ENCODE measurements around the gene F2. TPM values are rescaled to one million over a fixed set of nuclear protein-coding genes. Genes with fewer than 3 reads are reported as not detected.
A peak's percentile ranks its signal among the peaks of the same experiment; 100 is the strongest.

The F2 gene
- total and polyA plus RNA-seq, 2 of the 13 experiments (the other 11 are each of a cell fraction or from before 2014, with no cell fraction given) = 330 to 801 TPM

DNA sequence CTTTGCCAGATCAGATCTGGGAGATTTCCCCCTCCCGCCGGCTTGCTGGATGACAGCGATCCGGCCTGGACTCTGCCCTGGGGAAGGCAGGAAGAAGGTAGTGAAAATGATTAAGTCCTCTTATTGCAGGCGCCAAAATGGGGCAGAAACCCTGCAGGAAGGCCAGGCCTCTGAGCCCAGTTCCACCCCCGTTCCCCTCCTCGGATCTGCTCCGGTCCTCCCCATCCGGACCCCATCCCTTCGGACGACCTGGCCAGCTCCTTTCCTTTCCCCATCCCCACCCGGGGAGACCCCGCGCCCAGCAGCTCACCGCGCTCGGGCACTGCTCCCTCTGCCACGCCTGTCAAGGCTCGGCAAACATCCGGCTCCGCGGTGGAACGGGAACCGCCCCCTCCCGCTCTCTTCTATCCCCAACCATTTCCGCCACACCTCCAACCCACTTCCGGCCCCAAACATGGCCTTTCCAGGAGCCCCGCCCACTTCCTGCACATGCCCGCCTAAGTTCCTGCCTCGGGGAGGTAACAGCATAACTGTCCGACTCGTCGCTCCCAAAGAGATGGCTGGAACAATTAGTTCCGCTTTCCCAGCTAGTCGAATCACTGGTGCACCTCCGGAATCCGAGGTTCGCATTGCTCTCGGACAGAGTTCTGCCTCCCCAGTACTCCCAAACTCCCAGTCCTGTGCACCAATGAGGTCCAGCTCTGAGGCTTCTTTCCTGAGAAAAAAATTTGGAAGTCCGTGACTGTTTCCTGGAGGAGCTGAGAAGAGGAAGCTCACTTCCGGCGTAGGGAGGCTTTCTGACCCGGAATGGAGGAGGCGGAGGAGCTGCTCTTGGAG is 18.6 kb upstream of the F2 start, which contains the start of the genes ARHGAP1 and ZNF408 (continued):
- TF ChIP-seq ETV5 (CRISPR knock-in tag; IDR thresholded peaks at IDR 0.05; ENCODE audit: borderline replicate concordance) (peak; percentile 96), NFYB (CRISPR knock-in tag; IDR thresholded peaks at IDR 0.05) (peak; percentile 29; the same call in 1 of the 2 replicates), BHLHE40 (IDR thresholded peaks at IDR 0.05; ENCODE audit: low read length) (0 out of 2 replicates have a peak, but pooled peaks have one; percentile 40), SP1 (IDR thresholded peaks at IDR 0.05) (no peak), SP1 (CRISPR knock-in tag; IDR thresholded peaks at IDR 0.05) (peak; percentile 90), ZNF589 (CRISPR knock-in tag; conservative IDR thresholded peaks at IDR 0.05) (peak; percentile 72; the same call in 1 of the 2 replicates), ZFP37 (CRISPR knock-in tag; IDR thresholded peaks at IDR 0.05; ENCODE audit: borderline replicate concordance) (peak; percentile 75; the same call in 1 of the 2 replicates), AGO1 (IDR thresholded peaks at IDR 0.05; ENCODE audit: low read depth, low read length, poor library complexity, severe bottlenecking) (peak; percentile 14), CBX5 (CRISPR knock-in tag; IDR thresholded peaks at IDR 0.05; ENCODE audit: borderline replicate concordance) (peak; percentile 72; the same call in 1 of the 2 replicates), FOXA3 (CRISPR knock-in tag; IDR thresholded peaks at IDR 0.05) (peak; percentile 83), ZNF564 (CRISPR knock-in tag; IDR thresholded peaks at IDR 0.05) (no peak), ZNF724P (CRISPR knock-in tag; IDR thresholded peaks at IDR 0.05; ENCODE audit: borderline replicate concordance) (peak; percentile 88; the same call in 1 of the 2 replicates), ZNF746 (CRISPR knock-in tag; IDR thresholded peaks at IDR 0.05) (peak; percentile 50; the same call in 1 of the 2 replicates), SNRNP70 (IDR thresholded peaks at IDR 0.05; ENCODE audit: low read depth, low read length) (no peak), SKI (IDR thresholded peaks at IDR 0.05; ENCODE audit: partially characterized antibody) (peak; percentile 18), EZH2 (conservative IDR thresholded peaks at IDR 0.05; ENCODE audit: low read depth, low read length) (no peak), ZNF205 (CRISPR knock-in tag; IDR thresholded peaks at IDR 0.05) (peak; percentile 69), RELA (CRISPR knock-in tag; IDR thresholded peaks at IDR 0.05) (no peak), ZNF720 (CRISPR knock-in tag; IDR thresholded peaks at IDR 0.05) (no peak), ZNF33B (CRISPR knock-in tag; IDR thresholded peaks at IDR 0.05) (no peak), CEBPB (IDR thresholded peaks at IDR 0.05; ENCODE audit: borderline replicate concordance, low read depth, low read length) (no peak)
- TF ChIP-seq, protein P1, sequence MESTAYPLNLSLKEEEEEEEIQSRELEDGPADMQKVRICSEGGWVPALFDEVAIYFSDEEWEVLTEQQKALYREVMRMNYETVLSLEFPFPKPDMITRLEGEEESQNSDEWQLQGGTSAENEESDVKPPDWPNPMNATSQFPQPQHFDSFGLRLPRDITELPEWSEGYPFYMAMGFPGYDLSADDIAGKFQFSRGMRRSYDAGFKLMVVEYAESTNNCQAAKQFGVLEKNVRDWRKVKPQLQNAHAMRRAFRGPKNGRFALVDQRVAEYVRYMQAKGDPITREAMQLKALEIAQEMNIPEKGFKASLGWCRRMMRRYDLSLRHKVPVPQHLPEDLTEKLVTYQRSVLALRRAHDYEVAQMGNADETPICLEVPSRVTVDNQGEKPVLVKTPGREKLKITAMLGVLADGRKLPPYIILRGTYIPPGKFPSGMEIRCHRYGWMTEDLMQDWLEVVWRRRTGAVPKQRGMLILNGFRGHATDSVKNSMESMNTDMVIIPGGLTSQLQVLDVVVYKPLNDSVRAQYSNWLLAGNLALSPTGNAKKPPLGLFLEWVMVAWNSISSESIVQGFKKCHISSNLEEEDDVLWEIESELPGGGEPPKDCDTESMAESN (CRISPR knock-in tag; conservative IDR thresholded peaks at IDR 0.05) = peak; percentile 79
- TF ChIP-seq, protein P2, sequence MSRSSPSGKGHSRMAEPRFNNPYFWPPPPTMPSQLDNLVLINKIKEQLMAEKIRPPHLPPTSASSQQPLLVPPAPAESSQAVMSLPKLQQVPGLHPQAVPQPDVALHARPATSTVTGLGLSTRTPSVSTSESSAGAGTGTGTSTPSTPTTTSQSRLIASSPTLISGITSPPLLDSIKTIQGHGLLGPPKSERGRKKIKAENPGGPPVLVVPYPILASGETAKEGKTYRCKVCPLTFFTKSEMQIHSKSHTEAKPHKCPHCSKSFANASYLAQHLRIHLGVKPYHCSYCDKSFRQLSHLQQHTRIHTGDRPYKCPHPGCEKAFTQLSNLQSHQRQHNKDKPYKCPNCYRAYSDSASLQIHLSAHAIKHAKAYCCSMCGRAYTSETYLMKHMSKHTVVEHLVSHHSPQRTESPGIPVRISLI (CRISPR knock-in tag; IDR thresholded peaks at IDR 0.05; ENCODE audit: borderline replicate concordance) = peak; percentile 9; the same call in 1 of the 2 replicates
- TF ChIP-seq, protein P3, sequence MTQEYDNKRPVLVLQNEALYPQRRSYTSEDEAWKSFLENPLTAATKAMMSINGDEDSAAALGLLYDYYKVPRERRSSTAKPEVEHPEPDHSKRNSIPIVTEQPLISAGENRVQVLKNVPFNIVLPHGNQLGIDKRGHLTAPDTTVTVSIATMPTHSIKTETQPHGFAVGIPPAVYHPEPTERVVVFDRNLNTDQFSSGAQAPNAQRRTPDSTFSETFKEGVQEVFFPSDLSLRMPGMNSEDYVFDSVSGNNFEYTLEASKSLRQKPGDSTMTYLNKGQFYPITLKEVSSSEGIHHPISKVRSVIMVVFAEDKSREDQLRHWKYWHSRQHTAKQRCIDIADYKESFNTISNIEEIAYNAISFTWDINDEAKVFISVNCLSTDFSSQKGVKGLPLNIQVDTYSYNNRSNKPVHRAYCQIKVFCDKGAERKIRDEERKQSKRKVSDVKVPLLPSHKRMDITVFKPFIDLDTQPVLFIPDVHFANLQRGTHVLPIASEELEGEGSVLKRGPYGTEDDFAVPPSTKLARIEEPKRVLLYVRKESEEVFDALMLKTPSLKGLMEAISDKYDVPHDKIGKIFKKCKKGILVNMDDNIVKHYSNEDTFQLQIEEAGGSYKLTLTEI (CRISPR knock-in tag; conservative IDR thresholded peaks at IDR 0.05) = no peak
- TF ChIP-seq, protein P4, sequence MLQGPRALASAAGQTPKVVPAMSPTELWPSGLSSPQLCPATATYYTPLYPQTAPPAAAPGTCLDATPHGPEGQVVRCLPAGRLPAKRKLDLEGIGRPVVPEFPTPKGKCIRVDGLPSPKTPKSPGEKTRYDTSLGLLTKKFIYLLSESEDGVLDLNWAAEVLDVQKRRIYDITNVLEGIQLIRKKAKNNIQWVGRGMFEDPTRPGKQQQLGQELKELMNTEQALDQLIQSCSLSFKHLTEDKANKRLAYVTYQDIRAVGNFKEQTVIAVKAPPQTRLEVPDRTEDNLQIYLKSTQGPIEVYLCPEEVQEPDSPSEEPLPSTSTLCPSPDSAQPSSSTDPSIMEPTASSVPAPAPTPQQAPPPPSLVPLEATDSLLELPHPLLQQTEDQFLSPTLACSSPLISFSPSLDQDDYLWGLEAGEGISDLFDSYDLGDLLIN (CRISPR knock-in tag; IDR thresholded peaks at IDR 0.05; ENCODE audit: borderline replicate concordance) = peak; percentile 60; the same call in 1 of the 2 replicates
